ENCODE data around the gene TMA16.

DNA sequence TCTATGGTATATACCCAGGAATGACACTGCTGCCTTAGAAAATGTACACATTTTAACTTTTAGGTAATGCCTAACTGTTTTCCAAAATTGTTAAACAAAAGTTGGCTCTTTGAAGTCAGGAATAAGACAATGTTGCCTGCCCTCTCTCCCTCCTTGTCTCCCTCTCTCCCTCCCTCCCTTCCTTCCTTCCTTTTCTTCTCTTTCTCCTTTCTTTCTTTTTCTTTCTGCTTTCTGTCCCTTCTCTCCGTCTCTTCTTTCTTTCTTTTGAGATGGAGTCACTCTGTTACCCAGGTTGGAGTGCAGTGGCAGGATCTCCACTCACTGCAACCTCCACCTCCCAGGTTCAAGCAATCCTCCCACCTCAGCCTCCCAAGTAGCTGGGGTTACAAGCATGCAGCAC lies 4.6 kb upstream of the TMA16 start:
- no peak for TF ChIP-seq YY1 (IDR thresholded peaks at IDR 0.05; ENCODE audit: insufficient read depth, insufficient read length)
- TF ChIP-seq ZNF274 (IDR thresholded peaks at IDR 0.05; ENCODE audit: low read depth, low read length), result no peak
